Peyer's patch (tissue), 4 donors: ENCODE data around the gene KLHL29. TPM values are rescaled to one million over a fixed set of nuclear protein-coding genes. Genes with fewer than 3 reads are reported as not detected.

Experiments used
- DNase-seq, 3 donors: peaks; one replicate each; pipeline ENCODE4 v3.0.0-alpha.2; 2017 to 2019
- H3K27ac ChIP-seq, 4 donors: fragments of 200-600 bp; sonication (generic); one replicate each; pipeline ENCODE4 v1.5.1; 2016 to 2019
- H3K27me3 ChIP-seq, 2 donors: fragments of 200-600 bp; sonication (generic); one replicate each; pipeline ENCODE4 v1.5.1; 2019
- H3K36me3 ChIP-seq, 3 donors: fragments of 200-600 bp; sonication (generic); one replicate each; pipeline ENCODE4 v1.5.1; 2016 to 2019
- H3K4me1 ChIP-seq, 4 donors: fragments of 200-600 bp; sonication (generic); one replicate each; pipeline ENCODE4 v1.5.1; 2016 to 2019
- H3K4me3 ChIP-seq, 4 donors: fragments of 200-600 bp; sonication (generic); 1 replicate in 3 of 4; 2 replicates in 1 of 4; pipeline ENCODE4 v1.5.1; 2016 to 2019; ENCODE audit warnings: mild to moderate bottlenecking in 1 of 4
- H3K9me3 ChIP-seq, 4 donors: fragments of 200-600 bp; sonication (generic); one replicate each; pipeline ENCODE4 v1.5.1; 2016 to 2019; ENCODE audit warnings: mild to moderate bottlenecking in 1 of 4
- CTCF ChIP-seq, 6 experiments: fragments of 450-650 bp in 4 of 6; fragments of 200-600 bp in 2 of 6; sonication (generic) in 1 of 6; IDR thresholded peaks; one replicate each; pipeline ENCODE4 v1.5.1; 2017 to 2019; ENCODE audit warnings: antibody characterized with exemption in 6 of 6, mild to moderate bottlenecking in 3 of 6, moderate library complexity in 1 of 6
- POLR2A ChIP-seq, 2 donors: fragments of 450-650 bp; IDR thresholded peaks; one replicate each; pipeline ENCODE4 v1.5.1; 2017; ENCODE audit warnings: antibody characterized with exemption in 2 of 2, mild to moderate bottlenecking in 2 of 2, moderate library complexity in 2 of 2
- total RNA-seq, 4 donors: library from RNA; depleted of rRNA; stranded (reverse); fragments of >200 nt; gene quantifications; one replicate each; pipeline ENCODE4 v1.1.0, GENCODE V29; 2016

KLHL29 gene
- total RNA-seq, 4 donors from 2014 or later = 1.1 to 18.2 (median 5.0) TPM

DNA sequence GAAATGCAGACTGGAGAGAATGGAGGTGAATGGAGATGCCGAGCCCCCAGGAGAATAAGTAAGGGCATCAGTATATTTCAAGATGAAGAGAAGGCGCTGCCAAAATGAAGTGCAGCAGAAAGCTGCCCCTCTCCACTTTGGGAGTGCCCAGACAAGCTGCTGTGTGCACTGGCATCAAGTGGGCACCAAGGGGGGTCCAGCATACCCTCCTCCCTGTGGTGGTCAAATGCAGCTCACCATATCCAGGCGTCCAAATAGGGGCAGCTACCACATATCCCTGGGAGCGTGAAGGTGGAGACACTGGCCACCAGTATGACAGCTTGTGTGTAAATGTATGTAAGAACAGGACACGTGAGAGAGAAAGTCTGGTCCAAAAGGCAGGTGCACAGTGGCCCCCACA, 236.6 kb downstream of the KLHL29 start:
- H3K36me3 ChIP-seq = no peaks in the 10 kb centered on the region
- peaks cover 0 to 27% (median 0%) of the 10 kb centered on the region in 4 donors for H3K4me1 ChIP-seq

DNA sequence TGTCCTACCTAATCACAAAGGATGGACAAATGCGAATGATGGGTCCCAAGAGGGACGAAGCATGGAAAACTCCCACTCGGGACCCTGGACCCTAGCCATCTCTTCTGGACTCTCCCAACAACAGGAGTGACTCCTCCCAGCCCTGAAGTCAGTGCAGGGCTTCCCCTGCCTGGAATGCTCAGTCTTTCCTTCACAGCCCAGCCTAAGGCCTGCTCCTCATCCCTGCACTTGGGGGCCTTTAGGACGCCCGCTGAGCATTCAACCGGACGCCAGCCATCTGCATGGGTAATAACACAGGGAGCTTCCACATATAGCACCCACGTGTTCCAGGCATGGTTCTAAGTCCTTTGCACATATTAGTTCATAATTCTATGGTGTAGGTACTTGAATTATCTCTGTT, 237.5 kb downstream of the KLHL29 start:
- no peaks in the 10 kb centered on the region for H3K27me3 ChIP-seq
- peaks cover 0 to 6% (median 2%) of the 10 kb centered on the region in 4 donors for H3K9me3 ChIP-seq
- no peak for DNase-seq
- TF ChIP-seq CTCF (IDR thresholded peaks at IDR 0.05) = no peak
- no peak for TF ChIP-seq POLR2A (IDR thresholded peaks at IDR 0.05)
- no peak overlapping the region for H3K4me3 ChIP-seq
- peaks cover 0 to 22% (median 0%) of the 10 kb centered on the region in 4 donors for H3K4me1 ChIP-seq
- no peaks in the 10 kb centered on the region for H3K36me3 ChIP-seq
- H3K27ac ChIP-seq = no peak overlapping the region

More for the DNA sequence above, 236.6 kb downstream of the KLHL29 start:
- H3K27ac ChIP-seq = peak overlapping the region in 1 of 4 donors; percentile 88
- TF ChIP-seq CTCF (IDR thresholded peaks at IDR 0.05) = no peak
- TF ChIP-seq POLR2A (IDR thresholded peaks at IDR 0.05) = no peak
- H3K9me3 ChIP-seq = peaks cover 0 to 6% (median 2%) of the 10 kb centered on the region in 4 donors
- no peaks in the 10 kb centered on the region for H3K27me3 ChIP-seq
- H3K4me3 ChIP-seq = no peak overlapping the region
- no peak for DNase-seq

DNA sequence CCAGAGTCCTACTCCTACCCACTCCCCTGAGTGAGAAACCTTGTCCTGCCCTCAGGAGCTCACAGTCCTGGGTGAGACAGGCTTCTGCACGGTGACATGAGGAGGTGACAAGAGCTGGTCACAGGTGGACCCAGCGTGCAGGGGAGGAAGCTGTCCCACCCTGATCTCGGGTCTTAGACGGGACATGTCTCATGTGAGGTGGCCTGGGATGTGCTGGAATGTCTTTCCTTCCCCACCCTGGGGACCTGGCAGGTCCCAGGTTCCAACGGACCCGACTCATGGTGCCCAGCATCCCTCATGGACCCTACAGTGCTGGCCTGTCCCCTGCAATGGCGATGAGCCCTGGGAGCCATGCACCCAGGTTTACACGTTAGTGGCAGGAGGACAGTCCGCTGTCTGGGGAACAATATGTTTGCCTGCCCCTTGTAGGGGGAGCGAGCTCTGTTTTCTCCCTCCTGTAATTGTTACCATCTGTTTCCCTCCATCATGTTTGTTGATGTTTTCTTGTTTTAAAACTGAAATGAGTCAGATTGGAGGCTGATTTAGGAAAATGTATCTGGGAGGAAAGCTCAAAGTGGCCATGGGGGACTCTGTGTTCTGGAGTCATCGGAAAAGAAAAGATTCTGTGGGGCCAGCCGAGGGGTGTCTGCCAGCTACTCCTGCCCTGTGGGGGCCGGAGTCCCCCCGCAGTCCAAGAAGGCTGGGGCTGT, 238.1 kb downstream of the KLHL29 start:
- Histone ChIP-seq H3K36me3 (no peaks in the 10 kb centered on the region), H3K4me3 (no peak overlapping the region), H3K27me3 (no peaks in the 10 kb centered on the region), H3K4me1 (peaks cover 0 to 22% (median 0%) of the 10 kb centered on the region in 4 donors), H3K27ac (no peak overlapping the region), H3K9me3 (peaks cover 0 to 6% (median 2%) of the 10 kb centered on the region in 4 donors)
- no peak for DNase-seq
- TF ChIP-seq POLR2A (IDR thresholded peaks at IDR 0.05) (no peak), CTCF (IDR thresholded peaks at IDR 0.05) (no peak)

- Histone ChIP-seq H3K27me3 (no peaks in the 10 kb centered on the region), H3K27ac (no peak overlapping the region), H3K4me1 (peaks cover 0 to 22% (median 0%) of the 10 kb centered on the region in 4 donors), H3K9me3 (peaks cover 0 to 6% (median 2%) of the 10 kb centered on the region in 4 donors), H3K4me3 (no peak overlapping the region), H3K36me3 (no peaks in the 10 kb centered on the region)
- DNase-seq = no peak
- peak in 4 of 6 experiments; percentile 10 to 44 (median 16) for TF ChIP-seq CTCF (IDR thresholded peaks at IDR 0.05)
- no peak for TF ChIP-seq POLR2A (IDR thresholded peaks at IDR 0.05)
Observed at GRCh38 chr2:23624378-23624777, 239.4 kb downstream of the KLHL29 start.

GRCh38 chr2:23624915-23625314, 239.9 kb downstream of the KLHL29 start:
- Histone ChIP-seq H3K4me3 (no peak overlapping the region), H3K4me1 (peaks cover 0 to 17% (median 0%) of the 10 kb centered on the region in 4 donors), H3K27me3 (no peaks in the 10 kb centered on the region), H3K27ac (no peak overlapping the region), H3K36me3 (no peaks in the 10 kb centered on the region), H3K9me3 (peaks cover 0 to 6% (median 2%) of the 10 kb centered on the region in 4 donors)
- no peak for DNase-seq
- TF ChIP-seq POLR2A (IDR thresholded peaks at IDR 0.05) (no peak), CTCF (IDR thresholded peaks at IDR 0.05) (no peak)
